D721Med (cell line): ENCODE data around the gene FHAD1.

Experiments used
- DNase-seq: peaks from one replicate; pipeline ENCODE4 v3.0.0; 2011; ENCODE audit warnings: low spot score; ENCODE audit not compliant: insufficient read length
- FAIRE-seq: peaks from 2 replicates; lab custom pipeline; 2011; peaks lifted over from hg19 to GRCh38; lab: Jason Lieb, UNC
- TF ChIP-seq, protein P1 (sequence below): IDR thresholded peaks from 2 replicates; pipeline ENCODE4 v1.5.1; 2012; ENCODE audit warnings: mild to moderate bottlenecking, control low read depth; ENCODE audit not compliant: insufficient read depth; ENCODE audit errors: missing control alignments

FHAD1 gene

DNA sequence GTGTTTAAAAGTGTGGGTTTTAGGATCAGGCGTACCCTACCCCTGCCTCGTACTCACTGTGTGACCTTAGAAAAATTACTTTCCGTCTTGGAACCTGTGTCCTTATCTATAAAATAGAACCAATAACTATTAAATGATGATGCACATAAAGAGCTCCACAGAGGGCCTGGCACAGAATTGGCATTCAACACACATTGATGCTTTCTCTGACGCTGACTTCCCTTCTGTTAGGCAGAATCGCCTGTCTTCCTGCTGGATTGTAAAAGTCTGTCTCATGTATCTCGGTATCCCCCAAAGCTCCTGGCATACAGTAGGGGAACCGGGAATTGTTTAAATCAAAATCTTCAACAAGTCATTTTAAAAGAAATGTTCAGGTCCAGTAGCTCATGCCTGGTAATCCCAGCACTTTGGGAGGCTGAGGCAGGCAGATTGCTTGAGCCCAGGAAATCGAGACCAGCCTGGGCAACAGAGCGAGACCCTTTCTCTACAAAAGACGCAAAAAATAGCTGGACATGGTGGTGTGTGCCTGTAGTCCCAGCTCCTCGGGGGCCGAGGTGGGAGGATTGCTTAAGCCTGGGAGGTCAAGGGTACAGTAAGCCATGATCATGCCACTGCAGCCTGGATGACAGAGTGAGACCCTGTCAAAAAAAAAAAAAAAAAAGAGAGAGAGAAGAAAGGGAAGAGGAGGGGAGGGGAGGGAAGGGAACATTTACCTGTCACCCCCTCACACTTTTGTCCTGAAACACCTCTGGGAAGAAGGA is 41.3 kb upstream of the FHAD1 start:
- TF ChIP-seq, protein P1, sequence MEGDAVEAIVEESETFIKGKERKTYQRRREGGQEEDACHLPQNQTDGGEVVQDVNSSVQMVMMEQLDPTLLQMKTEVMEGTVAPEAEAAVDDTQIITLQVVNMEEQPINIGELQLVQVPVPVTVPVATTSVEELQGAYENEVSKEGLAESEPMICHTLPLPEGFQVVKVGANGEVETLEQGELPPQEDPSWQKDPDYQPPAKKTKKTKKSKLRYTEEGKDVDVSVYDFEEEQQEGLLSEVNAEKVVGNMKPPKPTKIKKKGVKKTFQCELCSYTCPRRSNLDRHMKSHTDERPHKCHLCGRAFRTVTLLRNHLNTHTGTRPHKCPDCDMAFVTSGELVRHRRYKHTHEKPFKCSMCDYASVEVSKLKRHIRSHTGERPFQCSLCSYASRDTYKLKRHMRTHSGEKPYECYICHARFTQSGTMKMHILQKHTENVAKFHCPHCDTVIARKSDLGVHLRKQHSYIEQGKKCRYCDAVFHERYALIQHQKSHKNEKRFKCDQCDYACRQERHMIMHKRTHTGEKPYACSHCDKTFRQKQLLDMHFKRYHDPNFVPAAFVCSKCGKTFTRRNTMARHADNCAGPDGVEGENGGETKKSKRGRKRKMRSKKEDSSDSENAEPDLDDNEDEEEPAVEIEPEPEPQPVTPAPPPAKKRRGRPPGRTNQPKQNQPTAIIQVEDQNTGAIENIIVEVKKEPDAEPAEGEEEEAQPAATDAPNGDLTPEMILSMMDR = no peak
- FAIRE-seq = no peak
- DNase-seq = no peak

DNA sequence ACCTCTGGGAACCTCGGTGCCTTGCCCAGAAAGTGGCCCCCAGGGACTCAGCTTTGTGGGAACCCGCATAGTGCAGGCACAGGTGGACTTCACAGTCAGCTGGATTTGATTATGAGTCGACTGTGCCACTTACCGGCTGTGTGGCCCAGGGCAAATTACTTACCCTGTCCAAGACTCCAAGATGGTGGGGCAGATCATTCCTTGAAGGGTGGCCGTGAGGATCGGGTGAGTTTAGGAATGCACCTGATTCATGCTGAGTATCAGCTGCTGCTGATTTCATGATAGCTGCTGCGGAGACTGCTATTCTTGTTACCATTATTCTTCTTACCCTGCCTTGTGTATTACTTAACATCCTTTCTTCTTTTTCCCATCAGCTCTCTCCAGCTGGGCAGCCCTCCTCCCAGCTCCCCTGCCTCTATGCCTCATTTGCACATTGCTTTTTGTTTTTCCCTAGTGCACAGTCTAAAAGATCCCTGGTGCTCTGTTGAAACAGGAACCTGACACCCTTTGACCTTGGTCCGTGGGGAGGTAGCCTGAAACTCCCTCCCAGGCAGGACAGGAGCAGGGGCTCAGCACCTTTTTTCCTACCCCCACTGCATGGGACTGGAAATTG is 40.5 kb upstream of the FHAD1 start:
- TF ChIP-seq, protein P1 = no peak
- FAIRE-seq = no peak
- no peak for DNase-seq

DNA sequence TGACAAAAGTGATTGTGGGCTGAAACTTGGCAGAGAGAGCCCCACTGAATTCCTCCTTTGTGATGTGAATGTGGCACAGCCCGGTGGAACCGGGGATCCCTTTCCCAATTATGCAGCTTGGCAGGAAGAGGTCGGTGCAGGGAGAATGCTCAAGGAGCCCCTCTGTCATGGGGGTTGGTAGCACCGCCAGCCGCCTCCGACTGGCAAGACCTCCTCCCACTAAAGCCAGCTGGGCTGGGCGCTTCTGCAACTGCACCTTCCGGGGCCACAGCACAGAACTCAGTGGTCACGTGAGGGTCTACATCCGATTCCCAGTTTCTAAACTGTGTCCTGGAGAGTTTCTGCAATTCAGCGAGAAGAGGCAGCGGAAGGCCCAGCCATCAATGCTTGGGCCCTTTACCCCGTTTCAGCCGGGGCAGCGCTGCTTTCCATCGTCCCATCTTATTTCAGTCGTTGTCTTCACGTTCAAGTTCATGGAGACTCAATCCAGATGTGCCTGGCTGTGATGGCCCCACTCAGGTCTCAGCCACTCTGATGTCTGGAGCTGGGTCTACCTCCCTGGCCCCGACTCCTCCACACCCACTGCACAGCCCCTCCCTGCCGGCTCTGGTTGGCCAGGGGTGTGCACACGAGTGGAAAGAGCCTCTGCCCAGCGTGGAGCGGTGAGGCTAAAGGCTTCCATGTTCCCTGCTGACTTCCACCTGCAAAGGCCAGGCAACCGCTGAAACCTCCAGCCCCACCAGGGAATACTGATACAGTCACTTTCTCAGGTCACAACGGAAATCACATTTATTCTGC is 39.8 kb upstream of the FHAD1 start:
- TF ChIP-seq, protein P1 = no peak
- DNase-seq = no peak
- no peak for FAIRE-seq

DNA sequence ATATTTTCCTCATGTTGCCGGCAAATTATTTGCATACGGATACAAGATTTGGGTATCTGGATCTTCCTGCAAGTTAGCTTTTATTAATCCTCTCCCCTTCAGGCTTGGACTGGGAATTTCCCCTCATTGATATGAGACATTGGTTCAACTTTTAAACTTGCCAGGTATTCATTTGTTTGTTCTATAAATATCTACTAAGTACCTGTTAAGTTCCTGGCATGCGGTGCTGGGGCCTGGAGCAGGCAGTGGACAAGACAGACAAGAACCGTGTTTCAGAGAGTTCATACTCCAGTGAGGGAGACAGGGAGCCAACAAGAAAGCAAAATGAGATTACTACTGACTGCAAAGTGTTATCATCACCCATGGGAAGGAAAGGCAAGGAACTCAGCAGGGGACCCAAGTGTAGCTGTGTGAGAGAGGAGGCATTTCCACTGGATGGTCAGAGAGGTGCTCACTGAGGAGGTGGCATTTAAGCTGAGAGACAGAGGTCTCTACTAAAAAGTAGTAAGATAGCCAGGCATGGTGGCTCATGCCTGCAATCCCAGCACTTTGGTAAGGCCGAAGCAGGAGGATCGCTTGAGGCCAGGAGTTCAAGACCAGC is 39.1 kb upstream of the FHAD1 start:
- DNase-seq (no peak), FAIRE-seq (no peak)
- TF ChIP-seq, protein P1 = no peak

- DNase-seq (no peak), FAIRE-seq (no peak)
- TF ChIP-seq, protein P1 = no peak
These were observed 36.2 kb upstream of the FHAD1 start for GRCh38 chr1:15210651-15211375.

DNA sequence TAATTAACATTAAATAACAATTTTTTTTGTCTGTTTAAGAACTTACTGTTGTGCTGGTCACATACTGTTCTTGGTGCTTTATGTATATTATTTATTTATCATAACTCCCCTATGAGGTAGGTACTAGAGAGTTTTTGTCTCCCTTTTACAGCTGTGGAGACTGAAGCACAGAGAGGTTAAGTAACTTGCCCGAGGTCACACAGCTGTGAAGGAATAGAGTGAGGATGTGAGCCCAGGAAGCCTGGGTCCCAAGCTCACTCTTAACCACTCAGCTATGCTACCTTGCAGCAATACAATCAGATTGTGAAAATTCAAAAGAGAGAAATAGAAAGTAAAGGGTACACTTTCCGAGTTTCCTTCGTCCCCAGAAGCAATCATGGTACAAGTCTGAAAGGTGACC is 35.6 kb upstream of the FHAD1 start:
- TF ChIP-seq, protein P1 = no peak
- DNase-seq = no peak
- FAIRE-seq = no peak
